ENCODE results near the gene SLC24A3.

SLC24A3 gene

GRCh38 chr20:19244291-19244690 lies 31.8 kb downstream of the SLC24A3 start:
- no peak for DNase-seq

DNA sequence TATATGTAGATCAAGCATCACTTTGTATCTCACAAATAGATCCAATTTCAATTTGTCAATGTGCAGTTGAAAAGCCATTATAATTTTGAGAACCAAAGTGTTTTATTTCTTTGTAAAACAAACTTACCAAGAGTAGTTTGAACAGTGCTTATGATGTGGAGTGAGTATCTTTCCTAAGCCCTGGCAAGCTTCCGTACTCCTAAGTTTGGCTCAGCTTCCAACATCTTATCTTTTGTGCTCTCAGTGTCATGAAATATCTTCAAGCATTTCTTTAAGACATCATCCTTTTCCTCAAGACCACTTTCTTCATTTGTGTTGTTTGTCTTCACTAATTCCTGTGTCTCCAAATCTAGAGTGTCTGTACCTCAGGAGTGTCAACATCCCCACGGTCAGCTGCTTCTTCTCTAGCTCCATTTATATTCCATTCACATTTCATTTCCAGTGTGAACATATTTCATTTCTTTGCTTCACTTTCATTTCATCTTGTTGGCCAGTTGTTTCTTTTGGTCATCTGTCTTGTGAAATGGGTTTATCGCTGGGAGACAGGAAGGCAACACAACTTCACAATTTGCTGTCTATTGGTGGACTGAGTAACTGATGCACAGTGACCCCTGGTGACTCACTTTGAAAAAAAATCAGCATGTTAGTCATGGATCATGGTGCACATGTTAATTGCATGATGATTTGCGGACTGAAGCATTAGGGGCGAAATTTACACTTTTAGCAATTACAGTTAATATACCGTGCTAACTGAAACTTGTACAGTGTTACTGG lies 36.9 kb downstream of the SLC24A3 start:
- no peak for DNase-seq

- DNase-seq = no peak
These were observed 37.9 kb downstream of the SLC24A3 start for GRCh38 chr20:19250346-19250745.

DNA sequence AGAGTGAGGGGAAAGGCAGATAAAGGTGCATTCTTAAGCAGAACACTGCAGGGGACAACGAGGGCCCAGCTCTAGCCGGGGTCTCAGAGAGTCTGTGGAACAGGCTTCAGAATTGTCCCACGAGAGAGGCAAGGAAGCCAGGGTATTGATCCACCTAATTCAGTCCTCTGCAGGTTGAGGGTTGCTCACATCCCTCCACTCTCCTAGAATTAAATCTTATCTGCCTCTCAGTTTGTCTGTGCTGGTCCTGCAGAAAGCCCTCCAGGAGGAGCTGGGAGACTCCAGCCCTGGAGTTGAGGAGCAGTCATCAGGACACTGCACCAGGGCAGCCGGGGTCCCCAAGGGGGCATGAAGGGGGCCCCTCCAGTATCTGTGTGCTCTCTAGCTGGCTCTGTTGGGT lies 39.1 kb downstream of the SLC24A3 start:
- DNase-seq = no peak

DNA sequence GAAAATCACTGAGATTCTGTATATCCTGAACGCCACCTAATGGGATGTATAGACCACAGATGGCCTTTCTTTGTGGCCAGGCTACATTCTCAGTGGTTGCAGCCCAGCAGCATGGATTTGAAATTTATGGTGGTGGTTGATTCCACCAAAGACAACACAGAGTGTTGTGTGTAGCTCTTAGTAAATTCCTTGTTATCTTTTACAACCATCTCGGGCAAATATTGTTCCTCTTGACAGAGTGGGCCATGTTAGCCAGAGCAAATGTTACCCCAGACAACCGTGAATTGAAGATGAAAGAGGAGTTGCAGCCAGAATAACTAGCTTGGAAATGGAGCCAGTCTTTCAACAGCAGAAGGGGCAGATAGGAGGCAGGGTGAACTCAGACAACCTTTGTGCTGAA lies 39.5 kb downstream of the SLC24A3 start:
- no peak for DNase-seq

GRCh38 chr20:19252451-19253120 lies 40.1 kb downstream of the SLC24A3 start:
- no peak for DNase-seq

GRCh38 chr20:19253316-19253715 lies 40.9 kb downstream of the SLC24A3 start:
- DNase-seq = no peak

DNA sequence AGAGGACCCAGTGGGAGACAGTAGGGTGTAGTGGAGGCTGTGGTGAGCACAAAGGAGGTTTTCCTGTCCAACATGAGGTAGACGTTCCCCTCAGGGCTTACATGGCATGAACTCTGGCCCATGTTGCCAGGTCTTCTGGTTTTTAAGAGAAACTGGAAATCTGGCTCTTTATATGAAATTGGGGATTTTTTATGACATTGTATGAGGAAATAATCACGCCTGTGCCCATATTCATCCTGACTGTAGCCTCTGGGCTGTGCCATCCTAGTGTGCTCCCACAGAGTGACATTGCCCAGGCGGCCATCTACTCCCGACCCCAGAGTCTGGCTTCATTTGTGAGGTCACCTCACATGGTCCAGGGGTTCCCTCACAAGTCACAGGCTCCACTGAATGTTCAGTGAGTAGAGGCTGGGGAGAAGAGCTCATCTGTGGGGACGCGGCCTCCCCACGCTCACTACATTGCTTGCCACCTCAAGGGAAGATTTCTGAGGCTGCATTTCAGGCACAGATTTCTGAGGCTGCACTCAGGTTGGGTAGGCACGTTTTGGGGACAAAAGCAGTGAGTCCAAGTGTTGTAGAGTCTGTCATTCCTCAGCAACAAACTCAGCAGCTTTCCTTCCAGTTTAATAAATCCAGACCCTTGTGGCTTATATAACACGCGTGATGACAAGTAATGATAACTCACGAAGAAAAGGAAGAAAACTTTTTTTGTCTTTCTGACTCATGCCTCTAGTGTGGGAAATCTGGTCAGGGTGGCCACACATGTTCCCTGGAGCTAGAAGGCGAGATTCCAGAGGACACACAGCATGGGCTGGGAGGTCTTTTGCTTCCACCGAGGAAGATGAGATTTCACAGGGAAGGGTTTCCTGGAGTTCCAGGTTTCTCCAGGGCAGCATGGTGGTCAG lies 41.7 kb downstream of the SLC24A3 start:
- DNase-seq = no peak

DNA sequence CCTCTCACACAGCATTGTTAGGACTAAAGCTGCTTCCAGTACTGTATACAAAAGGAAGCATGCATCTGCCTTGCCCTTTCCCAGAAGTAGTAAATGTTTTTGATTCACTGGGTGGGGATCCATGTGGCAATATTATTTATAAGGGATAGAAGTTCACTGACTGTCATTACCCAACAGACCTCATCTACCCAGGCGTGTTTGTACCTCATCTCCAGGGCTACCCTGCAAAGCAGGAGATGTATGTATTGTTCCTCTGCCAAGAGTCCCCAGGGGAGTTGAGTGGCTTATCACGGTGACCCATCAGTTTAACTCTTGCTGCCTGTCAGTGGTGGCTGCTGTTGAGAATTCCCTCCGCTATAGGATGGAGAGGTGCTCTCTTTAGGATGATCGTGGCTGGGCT lies 42.5 kb downstream of the SLC24A3 start:
- no peak for DNase-seq

- no peak for DNase-seq
These were observed 43.6 kb downstream of the SLC24A3 start for GRCh38 chr20:19256085-19256484.

DNA sequence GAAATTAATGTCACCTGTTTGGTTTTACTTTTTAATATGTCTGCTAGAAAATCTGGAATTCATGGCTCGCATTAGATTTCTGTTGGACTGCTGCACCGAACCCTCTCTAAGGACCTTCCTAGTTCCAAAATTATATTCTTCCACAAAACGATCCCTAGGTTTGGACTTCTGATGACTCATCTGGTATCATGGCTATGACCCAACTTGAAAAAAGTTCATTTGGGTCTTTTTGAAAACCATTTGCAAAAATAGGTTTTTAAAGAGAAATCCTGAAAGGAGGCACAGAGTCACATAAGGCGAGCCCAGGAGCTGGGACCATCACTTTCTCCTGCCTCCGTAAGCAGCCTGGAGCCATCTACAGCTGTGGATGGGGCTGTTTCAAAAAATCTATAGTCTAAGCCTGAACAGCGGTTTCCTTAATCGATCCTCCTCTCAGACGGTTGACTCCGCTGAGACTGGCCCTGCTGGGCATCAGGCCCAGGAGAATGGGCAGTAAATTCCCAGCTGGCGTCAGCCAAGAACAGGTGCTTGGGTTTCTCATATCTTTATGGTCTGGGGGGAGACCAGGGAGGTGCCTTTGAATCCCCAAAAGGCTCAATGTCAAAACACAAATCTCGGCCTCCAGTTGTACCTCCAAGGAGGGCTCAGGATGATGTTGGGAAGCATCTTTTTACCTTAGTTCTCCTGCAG lies 44.6 kb downstream of the SLC24A3 start:
- no peak for DNase-seq

DNA sequence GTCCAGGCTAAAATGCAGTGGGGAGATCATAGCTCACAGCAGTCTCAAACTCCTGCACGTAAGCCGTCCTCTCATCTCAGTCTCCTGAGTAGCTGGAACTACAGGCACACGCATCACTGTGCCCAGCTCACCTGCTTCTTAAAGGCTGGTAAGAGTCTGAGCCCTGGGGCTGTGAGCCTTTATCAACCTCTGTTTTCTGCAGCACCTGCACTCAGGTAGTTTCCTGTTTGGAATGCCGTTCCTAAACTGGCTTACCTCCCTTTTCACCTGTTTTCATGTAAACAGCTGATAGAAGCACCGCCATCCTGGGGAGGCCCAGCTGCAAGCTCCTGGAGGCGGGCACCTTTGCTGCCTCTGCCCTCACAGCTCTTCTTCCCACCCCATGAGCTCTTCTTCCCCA lies 45.4 kb downstream of the SLC24A3 start:
- no peak for DNase-seq

DNA sequence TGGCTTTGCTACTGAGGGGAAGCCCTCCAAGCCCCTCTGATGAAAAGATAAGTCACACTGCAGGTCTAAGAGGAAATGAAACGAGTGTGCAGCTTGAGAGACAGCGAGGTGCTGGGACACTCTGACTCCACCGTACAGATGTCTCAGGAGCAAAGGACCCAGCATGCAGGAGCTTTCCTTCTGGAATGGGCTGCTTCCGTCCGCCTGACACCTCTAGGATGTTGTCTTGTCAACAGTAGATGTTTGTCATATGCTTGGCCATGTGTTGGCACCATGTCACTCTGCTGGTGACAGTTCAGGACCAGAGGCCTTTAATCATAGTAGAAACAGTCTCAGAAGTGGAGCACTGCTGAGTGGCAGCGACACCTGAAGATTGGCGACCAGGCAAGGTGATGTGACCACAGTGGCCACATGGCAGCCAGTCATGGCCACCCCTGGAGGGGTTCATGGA lies 46.7 kb downstream of the SLC24A3 start:
- no peak for DNase-seq

- no peak for DNase-seq
These were observed 48.1 kb downstream of the SLC24A3 start for GRCh38 chr20:19260412-19261090.

GRCh38 chr20:19264191-19264590 lies 51.7 kb downstream of the SLC24A3 start:
- no peak for DNase-seq

DNA sequence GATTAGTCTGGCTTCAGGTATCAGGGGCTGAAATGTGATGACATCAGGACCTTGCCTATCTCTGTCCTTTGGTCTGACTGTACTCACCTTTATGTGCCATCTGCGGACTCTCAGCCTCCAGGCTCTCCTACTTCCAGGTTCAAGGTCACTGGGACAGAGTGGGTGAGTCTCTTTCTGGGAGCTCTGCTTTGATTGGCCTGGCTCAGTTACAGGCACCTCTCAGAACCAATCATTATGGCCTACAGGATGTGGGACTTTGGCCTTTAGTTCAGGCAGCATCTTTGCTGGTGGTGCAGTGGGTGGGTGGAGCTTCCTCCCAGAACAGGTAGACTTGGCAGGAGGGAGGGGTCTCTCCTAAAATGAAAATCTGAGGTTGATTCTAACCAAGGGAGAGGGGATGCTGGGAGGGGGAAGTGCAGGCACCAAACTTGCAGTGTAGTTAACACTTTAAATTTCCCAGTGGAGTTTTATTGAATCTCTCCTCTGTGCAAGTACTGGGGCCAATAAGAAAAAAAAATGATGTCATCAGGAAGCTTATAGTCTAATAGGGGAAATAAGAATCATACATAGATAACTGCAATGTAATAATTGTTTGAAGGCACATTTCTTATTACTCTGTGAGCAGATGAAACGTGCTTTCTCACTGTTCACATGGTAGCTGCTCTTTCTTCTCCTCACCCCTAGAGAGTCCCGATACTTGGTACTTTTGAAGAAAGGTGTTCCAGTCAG lies 53.4 kb downstream of the SLC24A3 start:
- DNase-seq = no peak

GRCh38 chr20:19268426-19268825 lies 56.0 kb downstream of the SLC24A3 start:
- no peak for DNase-seq

DNA sequence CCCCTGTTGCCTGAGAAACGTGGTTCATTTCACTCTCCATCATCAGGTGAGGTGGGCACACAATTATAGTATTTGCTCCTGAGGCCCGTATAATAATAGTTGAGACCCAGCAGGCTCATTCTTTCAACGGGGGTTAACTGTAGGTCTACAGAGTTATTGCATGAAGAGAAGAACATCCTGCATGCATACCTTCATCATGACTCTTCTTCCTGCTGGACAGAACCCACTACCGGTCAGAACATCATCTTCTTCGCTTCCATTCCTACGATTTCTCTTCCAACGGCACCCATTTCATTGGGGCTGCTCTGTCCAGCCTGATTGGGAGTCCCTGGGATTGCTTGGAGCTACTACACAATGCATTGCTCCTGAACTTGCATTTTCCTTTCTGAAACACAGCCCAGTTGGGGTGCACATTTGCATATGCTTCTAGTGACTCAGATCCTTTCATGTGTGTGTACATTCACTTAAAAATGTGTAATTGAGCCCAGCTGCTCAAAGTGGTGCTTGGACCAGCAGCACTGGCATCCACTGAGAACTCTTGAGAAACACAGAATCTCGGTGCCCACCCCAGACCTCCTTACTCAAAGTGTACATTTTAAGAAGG lies 57.4 kb downstream of the SLC24A3 start:
- DNase-seq = no peak

DNA sequence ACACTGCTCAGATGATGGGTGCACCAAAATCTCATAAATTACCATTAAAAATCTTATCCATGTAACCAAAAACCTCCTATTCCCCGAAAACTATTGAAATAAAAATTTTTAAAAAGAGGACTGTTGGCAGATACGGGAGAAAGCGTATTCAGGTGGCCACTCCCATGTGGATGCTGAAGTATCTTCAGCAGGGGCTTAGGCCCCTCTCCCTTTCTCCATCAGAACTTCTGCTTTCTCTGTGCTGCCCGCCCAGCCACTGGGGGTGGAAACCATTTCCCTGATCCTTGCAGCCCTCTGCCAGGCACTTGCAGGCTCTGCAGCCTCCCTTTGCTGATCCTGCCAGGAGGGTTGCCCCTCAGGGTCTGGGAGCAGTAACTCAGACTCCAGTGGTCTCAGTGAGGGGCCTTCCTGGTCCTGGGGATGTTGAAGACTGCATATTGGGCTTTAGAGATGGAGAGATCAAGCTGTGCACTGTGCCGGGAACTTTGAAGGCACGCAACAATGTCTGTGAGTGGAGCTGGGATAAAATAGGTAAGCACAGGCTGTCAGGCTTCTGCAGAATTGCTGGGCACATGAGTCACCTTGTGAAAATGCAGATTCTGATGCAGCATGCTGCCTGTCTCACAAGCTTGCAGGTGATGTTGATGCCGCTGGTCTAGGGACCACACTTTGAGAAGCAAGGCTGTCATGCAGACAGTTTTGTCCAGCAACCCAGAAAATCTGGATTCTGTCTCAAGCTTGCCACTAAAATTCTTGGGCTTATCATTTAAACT lies 59.6 kb downstream of the SLC24A3 start:
- DNase-seq = no peak

GRCh38 chr20:19272976-19273654 lies 60.7 kb downstream of the SLC24A3 start:
- DNase-seq = no peak
